Measurements from ENCODE around the gene EPS8.
A peak's percentile ranks its signal among the peaks of the same experiment; 100 is the strongest.
"Not testable (repeated sequence)": the region's sequence is repeated elsewhere in the genome, so short reads cannot be mapped to it uniquely, and the experiment has no call there.

Gene EPS8

DNA sequence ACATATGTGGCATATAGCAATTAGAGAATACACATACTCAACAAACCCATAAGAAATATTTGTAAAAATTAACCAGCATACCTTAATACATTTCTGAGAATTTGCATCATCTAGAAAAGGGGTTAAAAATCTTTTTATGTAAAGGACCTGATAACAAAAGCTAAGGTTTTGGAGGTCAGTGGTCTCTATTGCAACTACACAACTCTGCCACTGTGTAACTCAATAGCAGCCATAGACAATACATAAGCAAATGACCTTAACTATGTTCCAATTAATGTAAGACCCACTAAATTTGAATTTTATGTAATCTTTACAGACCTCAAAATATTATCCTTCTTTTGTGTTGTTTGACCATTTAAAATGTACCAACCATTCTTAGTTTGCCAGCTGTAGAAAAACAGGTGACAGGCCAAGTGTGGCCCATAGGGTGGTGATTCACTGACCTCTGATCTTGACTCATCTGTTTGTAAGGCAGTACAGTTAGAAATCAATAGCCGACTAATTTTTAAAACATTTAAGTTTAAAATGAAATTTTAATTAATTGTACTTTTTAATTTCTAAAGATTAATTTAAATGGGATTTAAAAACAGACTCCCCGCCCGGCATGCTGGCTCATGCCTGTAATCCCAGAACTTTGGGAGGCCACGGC lies 7.4 kb upstream of the EPS8 start:
- DNase-seq: no peak

DNA sequence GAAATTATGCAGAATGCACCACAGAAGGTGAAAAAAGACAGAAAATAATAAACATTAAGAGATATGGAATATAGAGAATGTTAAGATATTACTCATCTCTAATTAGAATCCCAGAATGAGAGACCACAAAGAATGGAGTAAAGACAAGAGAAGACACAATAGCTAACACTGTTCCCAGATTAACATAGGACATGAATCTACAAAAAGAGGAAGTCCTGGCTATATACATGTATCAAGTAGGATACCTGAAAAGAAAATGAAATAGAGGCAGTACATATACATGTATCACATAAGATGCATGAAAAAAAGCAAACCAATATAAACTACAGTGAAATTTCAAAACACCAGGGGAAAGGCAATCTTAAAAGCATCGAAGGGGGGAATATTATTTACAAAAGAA lies 5.6 kb upstream of the EPS8 start:
- peak; percentile 0 to 6 for DNase-seq

DNA sequence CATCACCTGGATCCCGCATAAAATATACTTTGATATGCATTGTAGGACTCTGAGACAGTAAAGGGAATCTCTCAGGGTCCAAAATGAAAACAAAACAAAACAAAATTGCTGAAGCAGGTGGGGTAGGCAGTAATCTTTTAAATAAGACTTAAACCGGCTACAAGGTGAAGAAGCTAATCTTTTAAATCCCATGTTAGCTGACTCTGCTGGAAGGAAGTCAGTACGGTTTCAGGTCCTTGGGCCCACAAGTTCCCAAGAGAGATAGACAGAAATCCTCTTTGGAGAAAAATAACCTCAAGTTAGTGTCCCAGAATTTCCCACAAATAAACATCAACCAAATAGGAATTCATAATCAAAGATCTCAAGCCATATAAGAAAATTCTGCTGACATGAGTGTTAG lies 5.0 kb upstream of the EPS8 start:
- no peak for DNase-seq

DNA sequence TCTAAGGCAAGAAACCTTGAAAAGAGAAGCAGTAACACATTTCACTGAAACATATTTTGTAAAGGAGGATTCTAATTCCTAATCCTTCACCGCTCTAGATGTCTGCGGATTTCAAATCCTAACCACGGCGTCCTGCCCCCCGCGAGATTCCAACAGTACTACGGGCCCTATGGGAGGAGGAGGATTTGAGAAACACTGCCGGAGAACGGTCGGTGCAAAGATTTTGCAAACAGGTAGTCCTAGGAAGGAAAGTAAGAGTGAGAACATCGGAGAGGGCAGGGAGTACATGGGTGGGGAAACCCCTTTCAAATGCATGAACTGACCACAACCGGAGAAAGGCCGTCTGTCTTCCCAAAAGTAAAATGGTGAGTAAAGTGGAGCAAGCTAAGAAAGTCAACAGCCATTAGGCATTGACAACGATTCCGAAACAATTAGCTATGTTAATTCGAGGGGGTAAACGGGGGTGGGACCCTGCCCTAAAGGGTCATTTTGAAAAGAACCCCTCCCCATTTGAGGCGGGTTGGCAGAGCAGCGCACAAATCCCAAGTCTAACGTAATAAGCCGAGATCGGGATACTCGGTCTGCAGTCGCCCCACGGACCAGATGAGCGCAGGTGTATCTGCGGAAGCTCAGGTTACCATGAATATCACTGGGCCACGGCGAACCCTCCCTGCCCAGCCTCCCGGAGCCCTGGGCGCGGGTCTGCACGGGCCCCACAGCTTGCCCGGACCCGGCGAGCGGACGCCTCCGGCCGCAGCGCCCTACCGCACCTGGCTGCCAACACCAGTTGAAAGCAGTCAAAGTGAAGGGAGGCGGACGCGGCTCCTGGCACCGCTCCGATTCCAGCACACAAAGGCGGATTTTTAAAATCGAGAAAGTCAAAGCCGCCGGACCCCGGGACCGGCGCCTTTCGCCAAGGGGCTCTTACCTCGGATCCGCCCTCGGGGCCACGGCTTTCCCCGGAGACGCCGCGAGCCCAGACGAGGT lies 662 bp downstream of the EPS8 start:
- peak in 1 of 2 experiments; percentile 10 for DNase-seq

DNA sequence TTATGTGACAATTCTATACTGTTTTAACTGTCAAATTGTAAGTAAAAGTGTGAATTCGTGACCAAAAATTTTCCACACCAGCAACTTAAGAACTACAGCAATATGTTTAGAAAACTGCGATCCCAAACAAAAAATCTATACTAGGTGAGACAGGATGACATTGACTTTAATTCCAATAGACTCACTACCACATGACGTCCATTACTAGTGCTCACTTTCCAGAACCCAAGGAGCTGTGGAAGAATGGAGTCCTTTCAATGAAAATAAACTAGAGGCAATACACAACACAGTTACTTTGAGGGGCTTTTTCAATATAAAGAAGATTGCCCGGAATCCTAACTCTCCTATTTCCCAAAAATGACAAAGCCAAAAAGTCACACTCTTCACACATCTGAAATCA lies 1.4 kb downstream of the EPS8 start:
- no peak for DNase-seq

DNA sequence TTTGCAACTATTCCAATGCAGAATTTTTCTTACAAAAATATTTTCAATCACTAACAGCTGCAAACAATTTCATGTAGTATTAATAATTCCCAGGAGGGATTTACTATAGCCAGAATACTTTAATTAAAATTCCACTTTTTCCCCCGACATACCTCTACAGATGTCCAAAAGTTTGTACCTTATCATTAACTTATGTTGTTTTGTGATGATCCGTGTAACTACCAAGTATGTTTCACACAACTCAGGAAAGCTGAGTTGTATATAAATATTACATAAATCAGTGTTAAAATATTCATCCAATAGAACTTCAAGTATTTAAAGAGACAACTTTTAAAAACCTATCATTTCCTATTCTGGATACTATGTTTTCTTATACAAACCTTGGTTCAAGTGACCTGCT lies 2.4 kb downstream of the EPS8 start:
- no peak for DNase-seq

DNA sequence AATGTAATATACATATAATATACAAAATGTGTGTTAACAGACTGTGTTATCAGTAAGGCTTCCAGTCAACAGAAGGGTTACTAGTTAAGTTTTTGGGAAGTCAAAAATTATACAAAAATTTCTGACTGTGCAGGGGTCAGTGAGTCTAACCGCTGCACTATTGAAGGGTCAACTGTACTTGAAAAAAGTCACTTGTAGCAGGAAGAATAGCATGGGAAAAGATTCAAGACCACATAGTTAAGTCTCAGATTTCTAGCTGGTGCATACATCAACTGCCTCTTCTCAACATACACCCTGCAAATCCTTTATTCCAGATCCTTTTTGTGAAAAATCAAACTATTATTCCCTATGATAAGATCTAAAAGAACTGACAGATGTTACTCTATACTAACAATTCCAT lies 5.9 kb downstream of the EPS8 start:
- DNase-seq: no peak

DNA sequence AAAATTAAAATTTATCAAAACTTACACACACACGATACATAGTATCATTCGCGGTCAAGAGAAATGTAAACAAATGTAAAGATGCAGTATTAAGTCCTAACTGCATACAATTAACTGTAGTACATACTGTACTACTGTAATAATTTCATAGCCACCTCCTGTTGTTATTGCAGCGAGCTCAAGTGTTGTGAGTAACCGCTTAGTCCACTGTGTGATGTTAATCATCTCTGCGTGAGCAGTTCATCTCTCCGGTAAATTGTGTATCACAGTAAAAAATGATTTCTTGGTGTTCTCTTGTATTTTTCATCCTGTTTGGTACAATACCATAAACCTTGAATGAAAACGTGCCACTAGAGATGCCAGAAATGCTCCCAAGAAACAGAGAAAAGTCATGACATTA lies 6.5 kb downstream of the EPS8 start:
- no peak for DNase-seq

DNA sequence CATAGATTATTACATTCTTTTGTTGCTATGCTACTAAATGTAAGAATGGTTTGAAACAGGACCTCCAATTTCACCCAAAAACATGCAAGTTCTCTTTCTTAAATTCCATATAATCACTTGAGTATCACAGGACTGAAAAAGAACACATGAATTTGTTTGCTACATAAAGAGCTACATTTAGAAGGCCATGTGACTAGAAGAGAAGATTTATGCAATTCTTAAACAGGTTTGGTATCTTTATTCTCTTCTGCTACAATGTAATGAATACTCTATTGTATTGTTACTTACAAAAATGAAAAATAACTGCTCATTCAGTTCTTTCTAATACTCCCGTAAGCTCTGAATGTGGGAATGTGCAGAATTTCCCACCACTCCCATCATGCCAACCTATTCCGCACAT lies 9.3 kb downstream of the EPS8 start:
- no peak for DNase-seq

DNA sequence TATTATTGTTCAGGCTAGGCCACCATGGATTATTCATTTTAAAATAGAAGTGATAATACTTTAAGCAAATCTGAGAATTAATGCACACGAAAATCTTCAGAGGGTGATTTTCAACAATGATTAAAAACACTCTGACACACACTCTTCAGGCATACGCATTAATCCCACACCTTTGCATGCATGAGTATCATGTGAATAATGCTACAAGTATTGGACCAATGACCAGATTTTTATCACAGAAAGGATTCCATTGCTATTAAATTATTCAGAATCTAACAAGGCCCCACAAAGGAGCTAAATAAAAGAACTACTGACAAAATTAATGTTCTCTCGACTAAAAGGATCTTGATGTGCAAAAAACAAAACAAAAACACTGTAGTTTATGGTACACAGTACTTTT lies 11.1 kb downstream of the EPS8 start:
- no peak for DNase-seq

DNA sequence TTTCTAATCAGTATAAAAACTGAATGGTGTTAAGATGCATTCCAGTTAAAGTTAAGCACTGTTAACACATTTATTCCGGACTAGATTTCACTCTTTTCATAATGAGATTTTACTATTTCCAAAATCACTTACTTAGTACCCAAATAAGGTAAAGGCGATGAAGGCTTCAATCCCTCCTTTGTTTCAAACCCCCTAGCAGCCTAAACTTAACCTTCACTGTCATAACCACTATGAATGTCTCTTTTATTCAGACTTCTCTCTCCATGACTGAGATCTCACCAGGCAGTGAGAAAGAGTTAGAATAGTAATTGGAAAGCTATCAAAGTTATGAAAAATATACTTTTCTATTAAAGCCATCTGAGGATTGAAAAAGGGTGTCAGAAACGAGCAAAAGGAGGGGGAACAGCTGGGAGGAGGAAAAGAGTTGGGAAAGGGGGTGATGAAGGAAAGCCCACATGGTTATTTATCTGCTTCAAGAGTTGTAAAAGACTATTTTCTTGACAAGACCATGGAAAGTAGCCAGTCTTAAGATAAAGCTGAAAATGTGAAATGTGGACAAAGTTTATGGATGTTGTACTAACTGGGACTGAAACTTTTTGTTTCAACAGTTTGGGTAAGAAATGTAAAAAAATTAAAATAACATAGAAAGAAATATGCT lies 11.7 kb downstream of the EPS8 start:
- DNase-seq: no peak

DNA sequence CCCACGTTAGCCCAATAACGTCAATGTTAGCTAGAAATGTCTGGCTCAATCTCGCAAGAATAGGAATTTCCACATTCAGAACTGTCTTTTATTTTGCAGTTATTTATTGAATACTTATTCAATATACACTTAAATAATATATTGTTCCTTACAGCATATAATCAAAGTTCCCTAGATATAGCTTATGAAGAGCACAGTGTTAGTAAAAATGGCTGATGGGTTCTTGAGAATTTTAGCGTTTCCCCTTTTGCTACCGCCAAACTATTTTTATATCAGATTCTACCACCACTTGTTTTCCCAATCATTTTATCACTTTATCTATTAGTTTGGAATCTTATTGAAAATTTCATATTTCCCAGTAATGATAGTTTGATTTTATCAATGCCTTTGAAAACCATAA lies 12.7 kb downstream of the EPS8 start:
- DNase-seq: no peak

DNA sequence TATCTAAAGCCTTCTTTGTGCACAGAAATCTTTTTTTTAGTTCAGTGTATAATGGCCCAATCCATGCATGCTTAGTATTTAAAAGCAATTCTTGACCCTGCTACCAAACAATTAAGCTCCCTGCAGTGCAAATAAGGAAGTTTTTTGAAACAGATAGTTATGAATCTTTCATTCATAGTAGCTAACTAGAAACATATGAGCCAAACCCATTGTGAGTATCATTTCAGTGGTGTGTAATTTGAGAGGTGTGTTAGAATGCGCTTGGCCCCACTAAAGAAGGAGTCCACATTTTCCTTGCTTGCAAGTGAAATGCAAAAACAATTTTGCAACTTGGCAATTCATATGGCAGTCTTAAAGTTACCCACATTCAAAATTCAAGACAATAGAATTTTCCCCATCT lies 14.4 kb downstream of the EPS8 start:
- DNase-seq: no peak

DNA sequence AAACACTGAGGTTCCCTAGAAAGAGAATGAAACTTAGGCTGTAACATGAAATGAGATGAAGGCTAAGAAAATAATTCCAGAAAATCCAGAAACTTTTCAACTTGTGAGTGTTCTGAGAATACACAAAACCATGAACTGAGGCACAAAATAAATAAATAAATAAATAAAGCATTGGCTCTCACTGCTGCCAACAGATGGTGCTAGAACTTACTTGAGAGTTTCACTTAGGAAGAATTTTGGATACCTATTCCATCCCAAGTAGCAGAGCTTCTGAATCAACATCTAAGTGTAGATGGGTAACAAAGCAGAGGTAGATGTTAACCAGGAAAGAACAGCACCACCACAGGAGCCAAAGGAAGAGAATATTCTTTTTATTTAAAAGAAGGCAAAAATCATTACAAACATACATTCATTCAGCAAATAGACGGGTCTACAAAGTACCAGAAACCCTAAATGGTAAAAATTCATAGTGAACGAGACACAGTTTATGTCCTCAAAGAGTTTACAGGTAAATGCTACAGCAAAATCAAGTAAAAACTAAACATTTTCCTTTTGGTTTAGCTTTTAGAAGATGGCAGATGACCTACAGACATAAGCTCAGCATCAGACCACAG lies 16.7 kb downstream of the EPS8 start:
- DNase-seq: peak; percentile 2

DNA sequence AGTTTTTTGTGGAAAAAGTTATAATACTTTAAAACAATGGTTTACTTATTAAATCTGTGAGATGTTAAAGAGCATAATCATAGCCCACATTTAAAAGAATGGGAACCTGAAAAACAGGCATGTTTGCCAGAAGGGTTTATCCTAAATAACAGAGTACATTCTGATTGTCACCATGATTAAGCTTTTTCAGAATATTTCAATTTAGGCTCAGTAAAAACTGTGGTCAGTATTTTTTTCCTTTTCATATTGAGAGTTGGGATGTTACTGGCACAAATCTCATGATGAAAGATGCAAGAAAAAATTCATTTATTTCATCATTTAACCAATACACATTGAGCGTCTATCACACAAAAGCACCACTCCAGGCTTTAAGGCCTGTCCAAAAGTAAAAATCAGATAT lies 18.6 kb downstream of the EPS8 start:
- DNase-seq: no peak

DNA sequence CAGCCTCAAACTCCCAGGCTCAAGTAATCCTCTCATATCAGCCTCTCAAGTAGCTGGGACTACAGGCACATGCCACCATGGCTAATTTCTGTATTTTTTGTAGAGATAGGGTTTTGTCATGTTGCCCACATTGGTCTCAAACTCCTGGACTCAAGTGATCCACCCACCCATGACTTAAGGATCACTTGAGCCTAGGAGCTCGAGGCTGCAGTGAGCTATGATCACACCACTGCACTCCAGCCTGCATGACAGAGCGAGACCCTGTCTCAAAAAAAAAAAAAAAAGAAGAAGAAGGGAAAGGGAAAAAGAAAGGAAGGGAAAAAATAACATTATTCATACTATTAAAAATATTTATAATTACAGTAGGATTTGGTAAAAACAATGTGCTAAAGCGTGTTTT lies 19.2 kb downstream of the EPS8 start:
- no peak for DNase-seq

DNA sequence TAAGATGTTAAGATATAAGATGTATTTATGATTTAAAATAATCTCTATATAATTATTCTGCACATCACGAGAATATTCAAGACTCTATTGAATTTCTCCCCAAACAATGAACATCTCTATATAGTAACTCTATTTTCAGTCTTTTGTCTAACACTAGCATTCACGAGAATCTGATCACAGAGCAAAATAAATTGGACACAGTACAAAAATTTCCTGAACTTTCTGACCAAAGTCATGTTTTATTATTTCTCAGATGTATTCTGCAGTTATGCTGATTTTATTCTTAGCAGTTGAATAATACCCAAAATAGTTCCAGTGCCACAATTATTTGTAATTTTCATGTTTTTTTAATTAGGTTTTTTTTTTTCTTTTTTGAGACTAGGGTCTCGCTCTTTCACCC lies 19.6 kb downstream of the EPS8 start:
- no peak for DNase-seq

DNA sequence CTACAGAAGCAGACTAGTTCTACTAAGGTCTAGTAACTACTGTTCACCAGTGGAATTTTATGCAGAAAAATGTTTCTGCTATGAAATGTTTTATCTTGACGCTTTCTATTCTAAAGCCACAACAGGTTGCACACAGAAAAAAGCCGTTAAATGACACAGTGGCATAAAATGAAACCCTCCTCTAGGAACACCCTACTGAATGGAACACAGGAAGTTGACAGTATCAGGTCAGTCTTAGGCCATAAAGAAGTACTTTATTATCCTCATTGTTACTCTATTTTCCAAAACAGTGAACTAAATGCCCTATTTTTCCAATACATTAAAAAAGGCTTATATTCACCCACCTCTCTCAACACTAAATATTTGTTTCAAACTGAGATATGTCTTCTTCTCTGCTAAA lies 21.9 kb downstream of the EPS8 start:
- DNase-seq: no peak

DNA sequence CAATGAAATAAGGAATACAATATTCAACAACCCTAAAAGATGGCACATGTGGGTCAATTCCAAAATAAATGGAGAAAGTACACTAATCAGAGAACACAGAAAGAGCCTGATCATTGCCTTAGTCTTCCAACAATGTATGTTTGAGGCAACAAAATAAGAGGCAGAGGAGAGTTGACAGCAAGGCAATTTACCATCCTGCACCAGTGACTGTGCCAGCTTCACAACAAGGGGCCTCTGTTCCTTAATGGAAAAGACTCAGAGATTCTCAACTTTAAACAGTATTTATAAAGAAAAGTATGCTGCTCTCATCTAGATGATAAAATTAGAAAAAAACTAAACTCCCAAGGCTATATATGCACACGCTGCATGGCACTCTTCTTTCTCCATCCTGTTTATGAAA lies 25.9 kb downstream of the EPS8 start:
- no peak for DNase-seq

DNA sequence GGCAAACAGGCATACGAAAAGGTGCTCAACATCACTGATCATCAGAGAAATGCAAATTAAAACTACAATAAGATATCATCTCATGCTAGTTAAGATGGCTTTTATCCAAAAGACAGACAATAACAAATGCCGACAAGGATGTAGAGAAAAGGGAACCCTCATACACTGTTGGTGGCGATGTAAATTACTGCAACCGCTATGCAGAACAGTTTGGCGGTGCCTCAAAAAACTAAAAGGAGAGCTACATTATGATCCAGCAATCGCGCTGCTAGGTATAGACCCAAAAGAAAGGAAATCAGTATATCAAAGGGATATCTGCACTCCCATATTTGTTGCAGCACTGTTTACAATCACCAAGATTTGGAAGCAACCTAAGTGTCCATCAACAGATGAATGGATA lies 27.0 kb downstream of the EPS8 start:
- DNase-seq: not testable (repeated sequence)

DNA sequence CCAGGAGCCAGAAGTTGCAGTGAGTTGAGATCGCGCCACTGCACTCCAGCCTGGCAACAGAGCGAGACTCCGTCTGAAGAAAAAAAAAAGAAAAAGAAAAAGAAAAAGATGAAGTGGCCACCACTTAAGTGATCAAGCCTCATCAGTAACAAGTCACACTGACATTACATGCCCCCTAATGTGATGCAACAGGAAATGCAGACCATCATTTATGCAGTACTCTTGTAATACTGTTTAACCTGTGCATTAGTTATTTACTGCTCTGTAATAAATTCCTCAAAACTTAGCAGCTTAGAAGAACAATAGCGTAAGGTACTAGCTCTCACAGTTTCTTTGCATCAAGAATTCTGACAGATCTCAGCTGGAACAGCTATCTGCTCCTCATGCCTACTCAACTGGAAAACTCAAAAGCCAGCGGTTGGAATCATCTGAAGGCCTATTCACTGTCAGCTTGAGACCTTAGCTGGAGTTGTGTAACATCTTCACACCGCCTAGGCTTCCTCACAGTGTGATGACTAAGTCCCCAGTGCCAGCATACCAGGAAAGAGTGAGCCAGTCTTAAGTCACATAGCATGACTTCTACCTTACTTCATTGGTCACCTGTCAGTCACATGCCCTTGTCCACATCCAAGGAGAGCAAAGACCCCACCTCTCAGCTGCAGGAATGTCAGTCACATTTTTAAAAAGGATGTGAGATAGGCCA lies 31.5 kb downstream of the EPS8 start:
- DNase-seq: peak; percentile 2

DNA sequence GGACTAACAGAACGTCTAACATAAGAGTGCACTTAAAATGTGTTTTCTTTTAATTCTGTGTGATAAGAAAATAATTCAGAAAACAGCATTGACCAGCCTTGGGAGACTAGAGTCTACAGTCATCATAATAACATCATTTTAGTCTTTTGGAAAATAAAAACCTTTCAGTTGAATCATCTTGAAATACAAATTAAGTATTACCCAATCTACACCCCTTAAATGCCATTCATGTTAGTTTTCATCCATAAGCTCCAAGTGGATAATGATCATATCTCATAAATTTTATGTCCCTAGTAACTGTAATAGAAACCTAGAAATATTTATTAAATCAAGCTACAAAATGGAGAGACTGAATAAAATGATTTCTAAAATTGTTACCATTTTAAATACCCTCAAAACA lies 32.4 kb downstream of the EPS8 start:
- DNase-seq: no peak

DNA sequence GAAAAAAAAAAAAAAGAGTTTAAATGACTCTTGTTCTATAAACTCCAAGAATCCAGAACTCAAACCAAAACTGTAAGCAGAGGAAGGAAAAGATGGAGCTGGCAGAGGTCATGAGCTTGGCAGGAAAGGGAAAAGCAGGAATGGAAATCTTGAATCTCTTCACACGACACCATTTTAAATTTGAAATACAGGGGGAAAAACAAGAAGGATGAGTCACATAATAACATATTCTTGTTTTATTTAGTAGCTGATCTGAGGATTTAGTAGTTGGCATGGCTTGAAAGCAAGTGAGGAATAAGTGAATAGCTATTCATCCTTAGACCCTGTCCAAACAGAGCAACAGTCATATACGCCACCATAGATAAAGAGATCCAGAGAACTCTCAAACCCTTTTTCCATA lies 35.0 kb downstream of the EPS8 start:
- no peak for DNase-seq

Measured in Kasumi-1 (cell line).